Sigmoid colon (tissue), 7 donors: ENCODE results near the gene DACH1. TPM values are rescaled to one million over a fixed set of nuclear protein-coding genes. Genes with fewer than 3 reads are reported as not detected.

Experiments used
- DNase-seq: peaks from one replicate; pipeline ENCODE4 v3.0.0-alpha.2; 2019
- H3K27ac ChIP-seq, 4 donors: fragments of 200-600 bp; sonication (generic); one replicate each; pipeline ENCODE4 v1.5.1; 2016 to 2019; ENCODE audit warnings: mild to moderate bottlenecking in 1 of 4
- H3K27me3 ChIP-seq, 3 donors: fragments of 200-600 bp; sonication (generic); one replicate each; pipeline ENCODE4 v1.5.1; 2019; ENCODE audit warnings: mild to moderate bottlenecking in 1 of 3
- H3K36me3 ChIP-seq, 4 donors: fragments of 200-600 bp; sonication (generic); one replicate each; pipeline ENCODE4 v1.5.1; 2016 to 2019
- H3K4me1 ChIP-seq, 4 donors: fragments of 200-600 bp; sonication (generic); one replicate each; pipeline ENCODE4 v1.5.1; 2017 to 2019
- H3K4me3 ChIP-seq, 4 donors: fragments of 200-600 bp; sonication (generic); one replicate each; pipeline ENCODE4 v1.5.1; 2017 to 2019; ENCODE audit warnings: mild to moderate bottlenecking in 2 of 4, moderate library complexity in 1 of 4
- H3K9me3 ChIP-seq, 4 donors: fragments of 200-600 bp in 3 of 4; sonication (generic) in 3 of 4; one replicate each; pipeline versions ENCODE4 v1.5.1 to v1.6.1; 2013 to 2019
- EP300 ChIP-seq, 4 donors: sonication (generic); formaldehyde crosslinking; IDR thresholded peaks; one replicate each; pipeline ENCODE4 v1.6.1; 2017; ENCODE audit warnings: antibody characterized with exemption in 4 of 4
- POLR2A ChIP-seq, 2 donors: fragments of 450-650 bp; IDR thresholded peaks; one replicate each; pipeline ENCODE4 v1.6.1; 2016; ENCODE audit warnings: antibody characterized with exemption in 2 of 2, mild to moderate bottlenecking in 2 of 2, moderate library complexity in 2 of 2
- POLR2AphosphoS5 ChIP-seq, 4 donors: sonication (generic); formaldehyde crosslinking; IDR thresholded peaks; one replicate each; pipeline ENCODE4 v1.6.1; 2017; ENCODE audit warnings: antibody characterized with exemption in 4 of 4
- WGBS, 2 donors: extraction: QIAGEN DNeasy Blood & Tissue Kit; methylation state at CpG; one replicate each; pipeline ENCODE4 v1.1.7; 2013; 5-methylcytosine and 5-hydroxymethylcytosine counted together
- intact Hi-C: fragments of 100-400 bp; cut with DNase I; formaldehyde crosslinking; loops from one replicate; pipeline ENCODE4 v1.15.1; 2023
- polyA plus RNA-seq, 3 donors: library from polyadenylated mRNA; stranded (reverse); fragments of 200-250 nt; gene quantifications; one replicate each; pipeline ENCODE4 v1.2.3, GENCODE V29; 2013
- total RNA-seq, 4 donors: library from RNA; depleted of rRNA; stranded (reverse); fragments of >200 nt; gene quantifications; one replicate each; pipeline ENCODE4 v1.1.0, GENCODE V29; 2016
- TF ChIP-seq, protein P1 (sequence below), 4 experiments: fragments of 450-650 bp in 3 of 4; fragments of 200-600 bp in 1 of 4; IDR thresholded peaks; one replicate each; pipeline ENCODE4 v1.5.1; 2016 to 2019; ENCODE audit warnings: antibody characterized with exemption in 4 of 4, mild to moderate bottlenecking in 3 of 4, moderate library complexity in 2 of 4
- donor health status: healthy with polysubstance abuse.
- donor health status: Bipolar disorder and iron deficiency.
- donor health status: healthy.

The DACH1 gene
- total and polyA plus RNA-seq, 7 donors, result 0.49 to 1.9 (median 1.6) TPM

DNA sequence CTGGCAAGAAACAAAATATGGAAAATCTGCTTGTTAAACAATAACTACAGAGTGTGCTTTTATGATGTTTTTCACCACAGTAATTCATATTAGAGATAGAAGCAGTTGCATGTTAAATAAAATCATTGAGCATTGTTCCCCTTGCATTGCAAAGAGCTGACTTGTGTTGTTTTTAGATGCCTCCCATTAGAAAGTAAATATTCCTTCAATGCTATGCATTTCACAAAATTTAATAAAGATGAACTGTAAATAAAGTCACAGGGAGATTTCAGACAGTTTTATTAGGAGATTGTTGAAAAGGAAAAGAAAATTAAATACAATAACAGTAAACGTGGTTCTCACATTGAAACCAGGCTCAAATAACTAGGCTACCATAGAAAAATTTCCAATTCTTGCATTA is 429.3 kb downstream of the DACH1 start:
- H3K36me3 ChIP-seq, result no peaks in the 10 kb centered on the region
- no peak for TF ChIP-seq EP300 (IDR thresholded peaks at IDR 0.05)
- TF ChIP-seq, protein P1, sequence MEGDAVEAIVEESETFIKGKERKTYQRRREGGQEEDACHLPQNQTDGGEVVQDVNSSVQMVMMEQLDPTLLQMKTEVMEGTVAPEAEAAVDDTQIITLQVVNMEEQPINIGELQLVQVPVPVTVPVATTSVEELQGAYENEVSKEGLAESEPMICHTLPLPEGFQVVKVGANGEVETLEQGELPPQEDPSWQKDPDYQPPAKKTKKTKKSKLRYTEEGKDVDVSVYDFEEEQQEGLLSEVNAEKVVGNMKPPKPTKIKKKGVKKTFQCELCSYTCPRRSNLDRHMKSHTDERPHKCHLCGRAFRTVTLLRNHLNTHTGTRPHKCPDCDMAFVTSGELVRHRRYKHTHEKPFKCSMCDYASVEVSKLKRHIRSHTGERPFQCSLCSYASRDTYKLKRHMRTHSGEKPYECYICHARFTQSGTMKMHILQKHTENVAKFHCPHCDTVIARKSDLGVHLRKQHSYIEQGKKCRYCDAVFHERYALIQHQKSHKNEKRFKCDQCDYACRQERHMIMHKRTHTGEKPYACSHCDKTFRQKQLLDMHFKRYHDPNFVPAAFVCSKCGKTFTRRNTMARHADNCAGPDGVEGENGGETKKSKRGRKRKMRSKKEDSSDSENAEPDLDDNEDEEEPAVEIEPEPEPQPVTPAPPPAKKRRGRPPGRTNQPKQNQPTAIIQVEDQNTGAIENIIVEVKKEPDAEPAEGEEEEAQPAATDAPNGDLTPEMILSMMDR (IDR thresholded peaks at IDR 0.05), result no peak
- no peak for TF ChIP-seq POLR2AphosphoS5 (IDR thresholded peaks at IDR 0.05)
- no peak for TF ChIP-seq POLR2A (IDR thresholded peaks at IDR 0.05)
- no peak overlapping the region for H3K4me3 ChIP-seq
- no peak overlapping the region for H3K27ac ChIP-seq
- 20 to 67% methylated on average over 1 of the region's 1 CpG for WGBS, 2 donors
- intact Hi-C loops, result no loop called here
- no peaks in the 10 kb centered on the region for H3K9me3 ChIP-seq
- H3K27me3 ChIP-seq, result no peaks in the 10 kb centered on the region
- H3K4me1 ChIP-seq, result no peaks in the 10 kb centered on the region
- DNase-seq, result no peak

DNA sequence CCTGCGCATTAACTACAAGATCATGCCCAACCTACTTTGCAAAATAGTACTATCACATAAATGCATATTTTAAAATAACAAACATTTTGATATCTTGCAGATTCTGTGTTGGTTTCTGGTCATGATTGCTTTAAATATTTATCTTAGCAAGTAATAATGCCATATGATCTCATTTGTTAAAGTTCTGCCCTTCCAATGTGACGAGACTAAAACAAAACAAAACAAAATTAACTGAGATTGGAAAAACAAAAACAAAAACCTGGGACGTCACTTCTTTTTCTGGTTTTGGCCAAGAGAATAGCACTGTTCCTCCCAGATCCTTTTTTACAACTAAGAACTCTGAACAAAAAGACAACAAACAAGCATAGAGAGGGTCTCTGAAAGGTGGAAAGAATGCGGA is 436.3 kb downstream of the DACH1 start:
- no peak overlapping the region for H3K4me3 ChIP-seq
- DNase-seq, result no peak
- no peak overlapping the region for H3K27ac ChIP-seq
- intact Hi-C loops, result no loop called here
- H3K9me3 ChIP-seq, result no peaks in the 10 kb centered on the region
- H3K4me1 ChIP-seq, result no peaks in the 10 kb centered on the region
- 78 to 86% methylated on average over 4 of the region's 4 CpGs for WGBS, 2 donors
- no peaks in the 10 kb centered on the region for H3K27me3 ChIP-seq
- H3K36me3 ChIP-seq, result no peaks in the 10 kb centered on the region
- TF ChIP-seq POLR2AphosphoS5 (IDR thresholded peaks at IDR 0.05), result no peak
- TF ChIP-seq POLR2A (IDR thresholded peaks at IDR 0.05), result no peak
- TF ChIP-seq, protein P1 (IDR thresholded peaks at IDR 0.05), result no peak
- TF ChIP-seq EP300 (IDR thresholded peaks at IDR 0.05), result no peak

DNA sequence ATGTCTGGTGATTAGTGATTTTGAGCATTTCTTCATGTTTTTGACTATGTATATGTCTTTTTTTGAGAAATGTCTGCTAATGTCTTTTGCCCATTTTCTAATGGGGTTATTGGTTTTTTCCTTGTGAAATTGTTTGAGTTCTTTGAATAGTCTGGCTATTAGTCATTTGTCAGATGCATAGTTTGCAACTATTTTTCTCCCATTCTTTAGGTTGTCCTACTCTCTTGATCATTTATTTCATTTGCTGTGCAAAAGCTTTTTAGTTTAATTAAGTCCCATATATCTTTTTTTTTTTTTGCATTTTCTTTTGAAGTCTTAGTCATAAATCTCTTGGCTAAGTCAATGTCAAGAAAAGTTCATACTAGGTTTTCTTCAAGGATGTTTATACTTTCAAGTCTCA is 449.8 kb downstream of the DACH1 start:
- no peak for DNase-seq
- Histone ChIP-seq H3K36me3 (no peaks in the 10 kb centered on the region), H3K4me3 (no peak overlapping the region), H3K27me3 (no peaks in the 10 kb centered on the region), H3K9me3 (no peaks in the 10 kb centered on the region), H3K4me1 (no peaks in the 10 kb centered on the region), H3K27ac (no peak overlapping the region)
- TF ChIP-seq EP300 (IDR thresholded peaks at IDR 0.05), result no peak
- TF ChIP-seq POLR2AphosphoS5 (IDR thresholded peaks at IDR 0.05), result no peak
- no peak for TF ChIP-seq POLR2A (IDR thresholded peaks at IDR 0.05)
- TF ChIP-seq, protein P1 (IDR thresholded peaks at IDR 0.05), result no peak
- intact Hi-C loops, result no loop called here

DNA sequence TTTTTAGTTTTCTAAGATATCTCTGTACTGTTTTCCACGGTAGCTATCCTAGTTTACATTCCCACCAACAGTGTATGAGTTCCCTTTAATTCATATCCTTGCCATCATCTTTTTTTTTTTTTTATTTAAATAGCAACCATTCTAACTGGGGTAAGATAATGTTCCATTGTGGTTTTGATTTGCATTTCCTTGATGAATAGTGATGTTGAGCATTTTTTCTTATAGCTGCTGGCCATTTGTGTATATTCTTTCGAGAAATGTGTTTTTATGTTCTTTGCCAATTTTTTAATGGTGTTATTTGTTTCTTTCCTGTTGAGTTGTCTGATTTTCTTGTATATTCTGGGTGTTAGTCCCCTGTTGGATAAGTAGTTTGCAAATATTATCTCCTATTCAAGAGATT is 454.8 kb downstream of the DACH1 start:
- H3K9me3 ChIP-seq, result no peaks in the 10 kb centered on the region
- intact Hi-C loops, result no loop called here
- TF ChIP-seq EP300 (IDR thresholded peaks at IDR 0.05) (no peak), POLR2A (IDR thresholded peaks at IDR 0.05) (no peak), POLR2AphosphoS5 (IDR thresholded peaks at IDR 0.05) (no peak)
- TF ChIP-seq, protein P1 (IDR thresholded peaks at IDR 0.05), result no peak

DNA sequence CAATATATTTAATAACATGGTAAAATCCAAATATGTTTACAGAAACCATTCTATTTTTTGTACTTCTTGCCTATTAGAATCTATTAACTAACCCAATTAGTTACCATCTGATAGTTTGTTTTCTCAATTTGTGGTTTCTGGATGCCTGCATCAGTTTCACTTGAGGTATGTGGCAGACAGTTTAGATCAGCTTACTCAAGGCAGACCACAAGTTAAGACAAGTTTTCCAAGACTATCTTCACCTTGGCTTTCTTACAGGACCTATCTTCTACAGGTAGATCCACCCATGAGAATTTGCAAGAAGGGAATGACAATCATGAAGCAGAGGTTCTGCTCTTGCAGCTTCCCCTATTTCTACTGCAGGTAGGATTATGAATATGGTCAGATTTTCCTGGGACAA is 458.6 kb downstream of the DACH1 start:
- no peak for TF ChIP-seq EP300 (IDR thresholded peaks at IDR 0.05)
- TF ChIP-seq, protein P1 (IDR thresholded peaks at IDR 0.05), result no peak
- TF ChIP-seq POLR2A (IDR thresholded peaks at IDR 0.05), result no peak
- TF ChIP-seq POLR2AphosphoS5 (IDR thresholded peaks at IDR 0.05), result no peak
- Histone ChIP-seq H3K9me3 (no peaks in the 10 kb centered on the region), H3K27me3 (no peaks in the 10 kb centered on the region), H3K36me3 (no peaks in the 10 kb centered on the region), H3K4me1 (no peaks in the 10 kb centered on the region), H3K27ac (no peak overlapping the region), H3K4me3 (no peak overlapping the region)
- no peak for DNase-seq
- intact Hi-C loops, result no loop called here

More for the DNA sequence above, 454.8 kb downstream of the DACH1 start:
- H3K4me1 ChIP-seq, result no peaks in the 10 kb centered on the region
- 75 to 77% methylated on average over 2 of the region's 2 CpGs for WGBS, 2 donors
- no peak overlapping the region for H3K4me3 ChIP-seq
- H3K27me3 ChIP-seq, result no peaks in the 10 kb centered on the region
- no peak overlapping the region for H3K27ac ChIP-seq
- H3K36me3 ChIP-seq, result no peaks in the 10 kb centered on the region
- no peak for DNase-seq
